ENCODE data around the gene ENC1. TPM values are rescaled to one million over a fixed set of nuclear protein-coding genes. Genes with fewer than 3 reads are reported as not detected.

The ENC1 gene
- total RNA-seq, 4 donors from 2014 or later, result 3.4 to 7.8 (median 4.5) TPM

GRCh38 chr5:74627646-74628279 is 12.8 kb downstream of the ENC1 start:
- intact Hi-C loops (cut with DNase I), result no loop called here
- no peaks in the 10 kb centered on the region for H3K36me3 ChIP-seq
- H3K4me3 ChIP-seq (replicated peaks in 1 of 3), result no peak overlapping the region
- no peak overlapping the region for H3K27ac ChIP-seq
- H3K4me1 ChIP-seq, result peaks cover 8 to 18% of the 10 kb centered on the region in 2 donors
- TF ChIP-seq CTCF (IDR thresholded peaks at IDR 0.05) (no peak), POLR2A (IDR thresholded peaks at IDR 0.05) (no peak)
- WGBS, 2 donors, result 57 to 68% methylated on average over 4 of the region's 4 CpGs
- no peaks in the 10 kb centered on the region for H3K27me3 ChIP-seq
- no peaks in the 10 kb centered on the region for H3K9me3 ChIP-seq
- no peak for DNase-seq

GRCh38 chr5:74626386-74627222 is 13.9 kb downstream of the ENC1 start:
- H3K4me3 ChIP-seq (replicated peaks in 1 of 3), result no peak overlapping the region
- DNase-seq, result no peak
- H3K27ac ChIP-seq, result no peak overlapping the region
- H3K9me3 ChIP-seq, result no peaks in the 10 kb centered on the region
- TF ChIP-seq POLR2A (IDR thresholded peaks at IDR 0.05) (no peak), CTCF (IDR thresholded peaks at IDR 0.05) (no peak)
- no peaks in the 10 kb centered on the region for H3K36me3 ChIP-seq
- H3K27me3 ChIP-seq, result no peaks in the 10 kb centered on the region
- 78 to 91% methylated on average over 7 of the region's 7 CpGs for WGBS, 2 donors
- intact Hi-C loops (cut with DNase I), result no loop called here
- peaks cover 8% of the 10 kb centered on the region in 2 donors for H3K4me1 ChIP-seq

- Histone ChIP-seq H3K9me3 (no peaks in the 10 kb centered on the region), H3K4me1 (peaks cover 0 to 3% of the 10 kb centered on the region in 2 donors), H3K36me3 (no peaks in the 10 kb centered on the region), H3K27ac (no peak overlapping the region), H3K27me3 (no peaks in the 10 kb centered on the region), H3K4me3 (replicated peaks in 1 of 3) (no peak overlapping the region)
- intact Hi-C loops (cut with DNase I), result no loop called here
- WGBS, 2 donors, result 71 to 86% methylated on average over 5 of the region's 5 CpGs
- DNase-seq, result no peak
- TF ChIP-seq CTCF (IDR thresholded peaks at IDR 0.05), result no peak
- TF ChIP-seq POLR2A (IDR thresholded peaks at IDR 0.05), result no peak
Measured at GRCh38 chr5:74625742-74626241, 14.7 kb downstream of the ENC1 start.

GRCh38 chr5:74624931-74625505 is 15.5 kb downstream of the ENC1 start:
- no peaks in the 10 kb centered on the region for H3K4me1 ChIP-seq
- WGBS, 2 donors, result 89 to 92% methylated on average over 8 of the region's 8 CpGs
- H3K27me3 ChIP-seq, result no peaks in the 10 kb centered on the region
- H3K4me3 ChIP-seq (replicated peaks in 1 of 3), result no peak overlapping the region
- no peak for DNase-seq
- no peaks in the 10 kb centered on the region for H3K9me3 ChIP-seq
- H3K36me3 ChIP-seq, result no peaks in the 10 kb centered on the region
- H3K27ac ChIP-seq, result no peak overlapping the region
- intact Hi-C loops (cut with DNase I), result no loop called here
- TF ChIP-seq POLR2A (IDR thresholded peaks at IDR 0.05), result no peak
- no peak for TF ChIP-seq CTCF (IDR thresholded peaks at IDR 0.05)

Measured in thyroid gland (tissue), 4 donors.